NCI-H1694 (cell line): Measurements from ENCODE around the gene PIGN.
"Not testable (repeated sequence)": the region's sequence is repeated elsewhere in the genome, so short reads cannot be mapped to it uniquely, and the experiment has no call there.

Experiments
- DNase-seq: peaks from one replicate; lab custom pipeline; 2025; lab: John Stamatoyannopoulos, UW

PIGN gene

GRCh38 chr18:62054929-62055498 lies 131.8 kb downstream of the PIGN start:
- DNase-seq: no peak

- DNase-seq: no peak
These were observed 138.6 kb downstream of the PIGN start for GRCh38 chr18:62048279-62048678.

- no peak for DNase-seq
These were observed 141.5 kb downstream of the PIGN start for GRCh38 chr18:62045316-62045715.

- DNase-seq: no peak
These were observed 142.3 kb downstream of the PIGN start for GRCh38 chr18:62044490-62045000.

- no peak for DNase-seq
These were observed 148.7 kb downstream of the PIGN start for GRCh38 chr18:62037989-62038778.

GRCh38 chr18:62037012-62037742 lies 149.7 kb downstream of the PIGN start:
- DNase-seq: no peak

- DNase-seq: not testable (repeated sequence)
These were observed 152.6 kb downstream of the PIGN start for GRCh38 chr18:62034286-62034685.

GRCh38 chr18:62033756-62034155 lies 153.1 kb downstream of the PIGN start:
- DNase-seq: no peak

GRCh38 chr18:62033207-62033606 lies 153.6 kb downstream of the PIGN start:
- DNase-seq: no peak

- no peak for DNase-seq
These were observed 156.5 kb downstream of the PIGN start for GRCh38 chr18:62030091-62030985.

- no peak for DNase-seq
These were observed 158.1 kb downstream of the PIGN start for GRCh38 chr18:62028715-62029114.

- DNase-seq: no peak
These were observed 158.8 kb downstream of the PIGN start for GRCh38 chr18:62027914-62028520.

GRCh38 chr18:62026586-62026985 lies 160.3 kb downstream of the PIGN start:
- no peak for DNase-seq

GRCh38 chr18:62024983-62025382 lies 161.9 kb downstream of the PIGN start:
- DNase-seq: no peak

- DNase-seq: no peak
These were observed 163.3 kb downstream of the PIGN start for GRCh38 chr18:62023536-62023935.

GRCh38 chr18:62018759-62019041 lies 168.2 kb downstream of the PIGN start:
- DNase-seq: no peak

GRCh38 chr18:62018034-62018758 lies 168.7 kb downstream of the PIGN start:
- no peak for DNase-seq

GRCh38 chr18:62017618-62018017 lies 169.2 kb downstream of the PIGN start:
- no peak for DNase-seq

- DNase-seq: no peak
These were observed 175.4 kb downstream of the PIGN start for GRCh38 chr18:62011416-62011815.

- no peak for DNase-seq
These were observed 177.3 kb downstream of the PIGN start for GRCh38 chr18:62009521-62009920.

- DNase-seq: no peak
These were observed 185.5 kb downstream of the PIGN start for GRCh38 chr18:62001396-62001795.
